ENCODE data around the gene GAREM1.

GRCh38 chr18:32337821-32338220 is 132.9 kb downstream of the GAREM1 start:
- no peak for TF ChIP-seq CTCF (conservative IDR thresholded peaks at IDR 0.05)
- no peak for TF ChIP-seq EZH2 (IDR thresholded peaks at IDR 0.05; ENCODE audit: low read depth)

Data from PC-9 (cell line).